ENCODE data around the gene WDR91.

GRCh38 chr7:135204876-135205275 is 6.5 kb downstream of the WDR91 start:
- TF ChIP-seq EP300 (IDR thresholded peaks at IDR 0.05; ENCODE audit: borderline replicate concordance) (no peak), YY1 (IDR thresholded peaks at IDR 0.05; ENCODE audit: low read depth) (no peak), ZBTB7A (IDR thresholded peaks at IDR 0.05; ENCODE audit: low read depth) (no peak), TEAD4 (IDR thresholded peaks at IDR 0.05) (no peak), CREB1 (IDR thresholded peaks at IDR 0.05; ENCODE audit: low read depth) (no peak), CEBPB (IDR thresholded peaks at IDR 0.05) (no peak), EGR1 (IDR thresholded peaks at IDR 0.05) (no peak), NFIC (IDR thresholded peaks at IDR 0.05) (no peak), FOXM1 (IDR thresholded peaks at IDR 0.05; ENCODE audit: borderline replicate concordance, low read depth) (no peak)
- TF ChIP-seq, protein P1, sequence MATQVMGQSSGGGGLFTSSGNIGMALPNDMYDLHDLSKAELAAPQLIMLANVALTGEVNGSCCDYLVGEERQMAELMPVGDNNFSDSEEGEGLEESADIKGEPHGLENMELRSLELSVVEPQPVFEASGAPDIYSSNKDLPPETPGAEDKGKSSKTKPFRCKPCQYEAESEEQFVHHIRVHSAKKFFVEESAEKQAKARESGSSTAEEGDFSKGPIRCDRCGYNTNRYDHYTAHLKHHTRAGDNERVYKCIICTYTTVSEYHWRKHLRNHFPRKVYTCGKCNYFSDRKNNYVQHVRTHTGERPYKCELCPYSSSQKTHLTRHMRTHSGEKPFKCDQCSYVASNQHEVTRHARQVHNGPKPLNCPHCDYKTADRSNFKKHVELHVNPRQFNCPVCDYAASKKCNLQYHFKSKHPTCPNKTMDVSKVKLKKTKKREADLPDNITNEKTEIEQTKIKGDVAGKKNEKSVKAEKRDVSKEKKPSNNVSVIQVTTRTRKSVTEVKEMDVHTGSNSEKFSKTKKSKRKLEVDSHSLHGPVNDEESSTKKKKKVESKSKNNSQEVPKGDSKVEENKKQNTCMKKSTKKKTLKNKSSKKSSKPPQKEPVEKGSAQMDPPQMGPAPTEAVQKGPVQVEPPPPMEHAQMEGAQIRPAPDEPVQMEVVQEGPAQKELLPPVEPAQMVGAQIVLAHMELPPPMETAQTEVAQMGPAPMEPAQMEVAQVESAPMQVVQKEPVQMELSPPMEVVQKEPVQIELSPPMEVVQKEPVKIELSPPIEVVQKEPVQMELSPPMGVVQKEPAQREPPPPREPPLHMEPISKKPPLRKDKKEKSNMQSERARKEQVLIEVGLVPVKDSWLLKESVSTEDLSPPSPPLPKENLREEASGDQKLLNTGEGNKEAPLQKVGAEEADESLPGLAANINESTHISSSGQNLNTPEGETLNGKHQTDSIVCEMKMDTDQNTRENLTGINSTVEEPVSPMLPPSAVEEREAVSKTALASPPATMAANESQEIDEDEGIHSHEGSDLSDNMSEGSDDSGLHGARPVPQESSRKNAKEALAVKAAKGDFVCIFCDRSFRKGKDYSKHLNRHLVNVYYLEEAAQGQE (IDR thresholded peaks at IDR 0.05; ENCODE audit: low read depth) = no peak
- TF ChIP-seq, protein P2, sequence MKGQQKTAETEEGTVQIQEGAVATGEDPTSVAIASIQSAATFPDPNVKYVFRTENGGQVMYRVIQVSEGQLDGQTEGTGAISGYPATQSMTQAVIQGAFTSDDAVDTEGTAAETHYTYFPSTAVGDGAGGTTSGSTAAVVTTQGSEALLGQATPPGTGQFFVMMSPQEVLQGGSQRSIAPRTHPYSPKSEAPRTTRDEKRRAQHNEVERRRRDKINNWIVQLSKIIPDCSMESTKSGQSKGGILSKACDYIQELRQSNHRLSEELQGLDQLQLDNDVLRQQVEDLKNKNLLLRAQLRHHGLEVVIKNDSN (IDR thresholded peaks at IDR 0.05) = no peak
